HG02973 (cell line): ENCODE results near the gene TRAM2.
A peak's percentile ranks its signal among the peaks of the same experiment; 100 is the strongest.

Experiments used
- ATAC-seq: cut with Tn5 transposase; IDR thresholded peaks from one replicate; pipeline ENCODE4 v1.9.1; 2021; ENCODE audit warnings: moderate library complexity; ENCODE audit not compliant: unreplicated experiment

TRAM2 gene

GRCh38 chr6:52595000-52595795 lies 18.3 kb upstream of the TRAM2 start:
- ATAC-seq: peak; percentile 76

- no peak for ATAC-seq
Measured at GRCh38 chr6:52594221-52594620, 17.4 kb upstream of the TRAM2 start.

- no peak for ATAC-seq
Measured at GRCh38 chr6:52591832-52592231, 15.0 kb upstream of the TRAM2 start.

- no peak for ATAC-seq
Measured at GRCh38 chr6:52590152-52590891, 13.5 kb upstream of the TRAM2 start.

GRCh38 chr6:52588710-52589091 lies 11.8 kb upstream of the TRAM2 start:
- ATAC-seq: no peak

- ATAC-seq: no peak
Measured at GRCh38 chr6:52588087-52588709, 11.3 kb upstream of the TRAM2 start.

- no peak for ATAC-seq
Measured at GRCh38 chr6:52587001-52587400, 10.1 kb upstream of the TRAM2 start.

GRCh38 chr6:52584203-52584602 lies 7.3 kb upstream of the TRAM2 start:
- ATAC-seq: no peak

GRCh38 chr6:52582996-52583395 lies 6.1 kb upstream of the TRAM2 start:
- no peak for ATAC-seq

GRCh38 chr6:52582446-52582845 lies 5.6 kb upstream of the TRAM2 start:
- ATAC-seq: no peak

GRCh38 chr6:52580905-52581304 lies 4.0 kb upstream of the TRAM2 start:
- ATAC-seq: no peak

GRCh38 chr6:52579006-52579660 lies 2.3 kb upstream of the TRAM2 start:
- ATAC-seq: no peak

- no peak for ATAC-seq
Measured at GRCh38 chr6:52577778-52578463, 1.1 kb upstream of the TRAM2 start.

- ATAC-seq: peak; percentile 56
Measured at GRCh38 chr6:52576392-52577021, 353 bp downstream of the TRAM2 start.

GRCh38 chr6:52576054-52576391 lies 837 bp downstream of the TRAM2 start:
- no peak for ATAC-seq

- ATAC-seq: no peak
Measured at GRCh38 chr6:52575502-52575892, 1.4 kb downstream of the TRAM2 start.

GRCh38 chr6:52574709-52575501 lies 2.0 kb downstream of the TRAM2 start:
- ATAC-seq: peak; percentile 51

GRCh38 chr6:52573295-52573694 lies 3.6 kb downstream of the TRAM2 start:
- ATAC-seq: no peak

GRCh38 chr6:52572536-52572935 lies 4.3 kb downstream of the TRAM2 start:
- no peak for ATAC-seq
